Measurements from ENCODE around the gene SLC12A1.
A peak's percentile ranks its signal among the peaks of the same experiment; 100 is the strongest.
"Not testable (repeated sequence)": the region's sequence is repeated elsewhere in the genome, so short reads cannot be mapped to it uniquely, and the experiment has no call there.

Gene SLC12A1

GRCh38 chr15:48315041-48315440 is 108.9 kb downstream of the SLC12A1 start:
- no peak for DNase-seq

GRCh38 chr15:48317221-48317620 is 111.1 kb downstream of the SLC12A1 start:
- DNase-seq: no peak

- DNase-seq: no peak
Measured at GRCh38 chr15:48318131-48318530, 112.0 kb downstream of the SLC12A1 start.

- no peak for DNase-seq
Measured at GRCh38 chr15:48323294-48323693, 117.2 kb downstream of the SLC12A1 start.

GRCh38 chr15:48324949-48325348 is 118.8 kb downstream of the SLC12A1 start:
- DNase-seq: no peak

- no peak for DNase-seq
Measured at GRCh38 chr15:48325400-48325799, 119.3 kb downstream of the SLC12A1 start.

- DNase-seq: not testable (repeated sequence)
Measured at GRCh38 chr15:48326180-48326579, 120.1 kb downstream of the SLC12A1 start.

- no peak for DNase-seq
Measured at GRCh38 chr15:48330105-48330785, 124.1 kb downstream of the SLC12A1 start.

- DNase-seq: peak; percentile 78
Measured at GRCh38 chr15:48330855-48331795, 125.0 kb downstream of the SLC12A1 start, which contains the start of gene DUT. Gene DUT, plus strand, starts transcription at chr15:48331429. Its CDS starts 87 bp downstream, at chr15:48331516.

GRCh38 chr15:48331796-48332641 is 125.9 kb downstream of the SLC12A1 start:
- DNase-seq: peak; percentile 81

- DNase-seq: no peak
Measured at GRCh38 chr15:48332642-48333034, 126.5 kb downstream of the SLC12A1 start.

- DNase-seq: no peak
Measured at GRCh38 chr15:48333540-48333939, 127.4 kb downstream of the SLC12A1 start.

- DNase-seq: no peak
Measured at GRCh38 chr15:48334260-48334659, 128.2 kb downstream of the SLC12A1 start.

GRCh38 chr15:48336940-48337339 is 130.8 kb downstream of the SLC12A1 start:
- peak; percentile 6 for DNase-seq

- DNase-seq: no peak
Measured at GRCh38 chr15:48337607-48338006, 131.5 kb downstream of the SLC12A1 start.

- DNase-seq: no peak
Measured at GRCh38 chr15:48340111-48340510, 134.0 kb downstream of the SLC12A1 start.

GRCh38 chr15:48343865-48344264 is 137.8 kb downstream of the SLC12A1 start:
- no peak for DNase-seq

GRCh38 chr15:48345516-48345915 is 139.4 kb downstream of the SLC12A1 start:
- no peak for DNase-seq

- DNase-seq: peak; percentile 13
Measured at GRCh38 chr15:48352474-48353072, 146.5 kb downstream of the SLC12A1 start.
